Activated naive CD4-positive, alpha-beta T cell (primary cell): Measurements from ENCODE around the gene DCK.
"Not testable (repeated sequence)": the region's sequence is repeated elsewhere in the genome, so short reads cannot be mapped to it uniquely, and the experiment has no call there.

ENCODE experiments used
- DNase-seq, 4 experiments: peaks; one replicate each; lab custom pipeline; 2025; lab: John Stamatoyannopoulos, UW

Gene DCK

DNA sequence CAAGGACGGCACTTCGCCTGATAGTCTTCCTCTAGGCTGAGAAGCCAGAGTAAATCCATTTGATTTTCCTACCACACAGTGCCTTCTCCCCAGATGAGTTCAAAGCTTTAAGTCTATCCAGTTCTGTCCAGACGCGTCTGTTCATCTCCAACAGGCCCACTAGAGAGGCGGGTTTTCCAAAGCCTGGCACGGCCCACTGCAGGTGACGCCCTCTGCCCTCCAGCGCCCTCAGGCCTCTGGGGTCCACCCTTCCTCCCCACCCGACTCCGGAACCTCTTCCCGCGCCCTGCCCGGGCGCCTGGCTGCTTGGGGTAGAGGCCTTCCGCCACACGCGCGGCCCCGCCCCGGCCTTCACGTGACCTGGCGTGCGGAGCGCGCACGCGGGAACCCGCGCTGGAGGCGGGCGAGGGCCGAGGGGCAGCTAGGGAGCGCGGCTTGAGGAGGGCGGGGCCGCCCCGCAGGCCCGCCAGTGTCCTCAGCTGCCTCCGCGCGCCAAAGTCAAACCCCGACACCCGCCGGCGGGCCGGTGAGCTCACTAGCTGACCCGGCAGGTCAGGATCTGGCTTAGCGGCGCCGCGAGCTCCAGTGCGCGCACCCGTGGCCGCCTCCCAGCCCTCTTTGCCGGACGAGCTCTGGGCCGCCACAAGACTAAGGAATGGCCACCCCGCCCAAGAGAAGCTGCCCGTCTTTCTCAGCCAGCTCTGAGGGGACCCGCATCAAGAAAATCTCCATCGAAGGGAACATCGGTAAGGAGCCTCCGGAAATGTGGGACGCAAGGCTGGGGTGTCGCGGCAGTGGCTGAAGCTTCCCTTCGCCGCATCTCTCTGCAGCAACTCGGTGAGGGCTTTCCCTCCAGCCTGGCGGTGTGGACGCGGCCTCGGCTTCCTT lies at the start of gene DCK:
Gene DCK, plus strand, starts transcription at position 469 of the 888 bp plus-strand sequence. Its CDS starts 187 bp downstream, at position 656.
- peak; percentile 57 to 77 (median 64) for DNase-seq

DNA sequence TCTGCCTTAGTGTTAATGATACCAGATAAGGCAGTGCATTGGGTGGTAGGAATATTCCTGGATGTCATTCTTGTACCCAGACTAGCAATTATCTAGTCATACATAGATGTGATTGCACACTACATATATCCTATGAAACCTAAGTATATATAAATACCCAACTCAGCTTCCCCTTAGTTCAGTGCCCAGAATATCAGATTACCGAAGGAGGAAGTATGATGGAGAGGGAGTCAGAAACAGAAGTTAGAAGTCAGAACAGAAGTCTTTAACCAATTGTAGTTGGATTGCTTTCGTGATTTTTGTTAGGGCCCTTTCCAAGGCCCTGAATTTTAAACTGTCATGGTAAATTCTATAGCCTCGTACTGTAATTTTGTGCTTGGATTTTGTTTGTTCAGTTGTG lies 48.4 kb upstream of the DCK start:
- DNase-seq = no peak

GRCh38 chr4:70945452-70946055 lies 47.9 kb upstream of the DCK start:
- DNase-seq = no peak

- DNase-seq = no peak
Measured at GRCh38 chr4:70946939-70947338, 46.5 kb upstream of the DCK start.

DNA sequence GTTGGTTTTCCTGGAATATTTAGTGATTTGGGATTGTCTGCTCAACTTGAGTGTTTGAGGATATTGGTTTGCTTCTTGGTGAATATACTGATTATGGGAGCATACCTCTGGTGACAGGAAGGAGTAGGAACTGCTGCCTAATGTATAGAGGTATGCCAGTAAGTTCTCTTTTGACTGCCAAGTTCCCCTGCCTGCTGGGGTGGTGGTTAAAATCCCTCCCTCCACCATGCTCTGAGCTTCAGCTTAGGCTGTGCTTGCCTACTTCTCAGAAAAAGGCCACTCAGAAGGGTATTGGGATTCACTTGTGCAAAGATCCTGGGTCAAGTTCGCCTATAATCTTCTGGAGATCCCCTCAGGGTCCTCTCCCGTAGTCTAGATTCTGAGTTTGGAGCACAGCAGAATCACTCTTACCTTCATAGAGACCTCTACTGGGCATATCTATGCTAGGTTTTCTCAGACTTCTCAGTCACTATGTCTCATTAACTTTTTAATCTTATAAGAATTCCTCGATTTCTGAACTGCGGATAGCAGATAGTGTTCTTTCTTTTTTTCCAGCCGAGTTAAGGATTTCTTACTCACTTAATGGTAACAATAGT lies 44.7 kb upstream of the DCK start:
- DNase-seq = no peak

GRCh38 chr4:70954032-70954431 lies 39.4 kb upstream of the DCK start:
- no peak for DNase-seq

- no peak for DNase-seq
Measured at GRCh38 chr4:70956549-70957210, 36.8 kb upstream of the DCK start.

- no peak for DNase-seq
Measured at GRCh38 chr4:70958681-70959080, 34.8 kb upstream of the DCK start.

GRCh38 chr4:70969076-70969475 lies 24.4 kb upstream of the DCK start:
- DNase-seq = no peak

GRCh38 chr4:70976252-70976651 lies 17.2 kb upstream of the DCK start:
- no peak for DNase-seq

GRCh38 chr4:70979445-70980008 lies 13.9 kb upstream of the DCK start:
- DNase-seq = no peak

DNA sequence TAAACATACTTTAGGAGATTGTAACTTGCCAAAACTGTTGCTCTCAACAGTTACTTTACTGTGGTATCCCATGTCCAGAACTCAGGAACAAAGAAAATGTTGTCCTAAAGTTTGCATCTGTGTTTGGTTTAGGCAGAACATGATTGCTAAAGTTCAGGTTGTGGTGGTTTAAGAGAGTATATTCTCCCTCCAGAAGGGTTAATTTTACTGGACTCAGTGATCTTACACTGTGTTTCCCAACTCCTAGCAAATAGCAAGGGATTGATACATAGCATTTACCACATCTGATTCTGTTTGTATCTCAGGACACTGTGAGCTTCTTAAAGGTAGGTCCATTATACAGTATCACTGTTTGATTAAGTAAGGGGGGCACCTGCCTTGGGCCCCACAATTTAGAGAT lies 13.3 kb upstream of the DCK start:
- DNase-seq = no peak

DNA sequence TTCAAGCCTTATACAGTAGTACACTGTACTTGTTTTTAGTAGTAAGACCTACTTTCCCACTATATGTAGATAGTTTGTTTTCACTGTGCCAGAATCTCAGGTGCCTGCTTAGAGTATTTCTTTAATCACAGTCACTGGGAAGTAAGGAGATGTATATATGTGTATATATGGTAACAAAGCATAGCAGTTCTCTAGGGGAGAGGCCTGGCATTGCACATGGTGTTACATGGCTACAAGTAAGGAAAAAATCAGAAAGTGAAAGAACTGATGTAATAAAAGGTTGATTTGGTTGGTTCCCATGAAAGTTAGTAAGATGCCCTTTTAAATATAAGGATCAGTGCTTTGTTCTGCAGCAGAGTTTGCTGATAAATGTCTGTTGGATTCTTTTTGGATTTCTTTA lies 9.3 kb upstream of the DCK start:
- DNase-seq = no peak

DNA sequence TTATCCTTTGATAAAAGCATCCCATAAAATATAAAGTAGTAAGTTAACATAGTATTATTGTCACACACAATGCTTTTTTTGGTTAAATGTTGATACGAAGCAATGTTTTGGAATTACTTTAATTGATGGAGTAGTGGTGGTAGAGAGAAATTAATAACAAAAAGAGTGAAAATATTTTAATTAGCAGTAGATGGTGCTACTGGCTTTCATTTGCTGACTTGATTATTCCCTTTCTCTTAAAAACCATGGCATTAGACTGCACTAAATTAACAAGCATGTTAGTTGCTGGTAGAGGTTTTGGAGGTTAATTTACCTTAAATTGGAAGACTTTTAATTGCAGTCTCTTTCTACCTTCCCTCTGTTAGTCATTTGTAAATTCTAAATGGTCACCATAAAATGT lies 8.9 kb upstream of the DCK start:
- DNase-seq = no peak

DNA sequence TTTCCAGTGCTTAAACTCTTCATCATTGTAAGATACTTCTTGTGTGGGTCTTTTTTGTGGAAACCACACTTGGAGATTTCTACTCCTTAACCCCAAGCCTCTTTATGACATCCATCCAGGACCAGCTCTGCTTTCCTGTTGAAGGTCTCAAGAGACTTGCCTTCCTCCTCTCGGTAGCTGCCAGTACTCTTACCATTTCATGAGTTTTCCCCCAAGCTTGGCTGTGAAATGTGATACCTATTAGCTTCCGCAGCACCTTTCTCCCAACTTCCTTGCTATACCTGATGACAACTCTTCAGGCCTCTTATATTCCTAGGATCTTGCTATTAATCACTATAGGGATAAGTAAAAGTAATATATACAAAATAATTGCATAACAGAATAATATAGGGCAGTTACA lies 1.9 kb upstream of the DCK start:
- no peak for DNase-seq

- no peak for DNase-seq
Measured at GRCh38 chr4:70992391-70992881, 1.0 kb upstream of the DCK start.

DNA sequence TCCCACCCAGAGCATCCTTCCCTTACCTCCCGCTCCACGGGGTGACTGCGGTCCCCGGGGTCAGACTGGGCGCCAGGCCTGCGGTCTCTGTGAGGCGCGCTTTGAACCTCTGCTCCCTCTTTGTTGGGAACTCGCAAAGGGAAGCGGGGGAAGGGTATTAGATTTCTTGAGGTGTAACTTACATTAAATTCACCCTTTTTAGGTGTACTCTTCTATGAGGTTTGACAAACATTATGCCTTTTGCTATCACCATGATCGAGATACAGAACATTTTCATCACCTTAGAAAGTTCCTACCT lies 569 bp downstream of the DCK start:
- DNase-seq = no peak

DNA sequence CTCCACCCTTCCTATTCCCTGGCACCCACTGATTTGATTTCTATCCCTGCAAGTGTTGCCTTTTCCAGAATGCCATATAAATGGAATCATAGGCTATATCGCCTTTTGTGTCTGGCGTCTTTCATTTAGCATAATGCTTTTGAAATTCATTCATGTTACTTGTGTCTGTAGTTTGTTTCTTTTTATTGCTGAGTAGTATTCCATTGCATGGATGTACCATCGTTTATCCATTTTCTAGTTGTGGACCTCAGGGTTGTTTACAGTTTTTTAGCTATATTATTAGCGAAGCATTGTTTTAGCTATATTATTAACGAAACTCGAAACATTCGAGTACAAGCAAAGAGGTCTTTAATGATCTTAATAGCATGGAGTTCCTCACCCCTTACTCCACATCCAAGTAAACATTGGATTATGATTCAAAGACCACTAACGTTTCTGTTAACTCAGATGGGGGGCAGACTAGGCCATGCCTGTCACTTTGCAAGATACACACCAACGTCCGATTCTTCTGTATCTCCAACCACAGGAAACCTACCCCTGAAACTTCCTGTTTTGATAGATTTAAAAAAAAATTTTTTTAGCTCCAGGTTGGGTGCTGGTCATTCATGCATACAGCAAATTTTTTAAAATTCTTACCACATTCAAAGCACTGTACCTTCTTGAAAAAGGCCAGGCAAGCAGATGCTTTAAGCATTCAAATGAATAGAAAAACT lies 1.1 kb downstream of the DCK start:
- no peak for DNase-seq

DNA sequence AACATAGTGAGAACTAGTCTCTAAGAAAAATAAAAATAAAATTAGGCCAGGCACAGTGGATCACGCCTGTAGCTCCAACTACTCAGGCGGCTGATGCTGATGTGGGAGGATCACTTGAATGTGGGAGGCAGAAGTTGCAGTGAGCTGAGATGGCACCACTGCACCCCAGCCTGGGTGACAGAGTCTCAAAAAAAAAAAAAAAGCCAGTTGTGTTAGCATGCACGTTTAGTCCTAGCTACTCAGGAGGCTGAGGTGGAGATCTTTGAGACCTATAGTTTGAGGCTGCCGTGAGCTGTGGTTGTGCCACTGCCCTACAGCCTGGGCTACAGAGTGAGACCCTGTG lies 2.5 kb downstream of the DCK start:
- DNase-seq = no peak

- no peak for DNase-seq
Measured at GRCh38 chr4:70997036-70997435, 3.6 kb downstream of the DCK start.

GRCh38 chr4:70997546-70997945 lies 4.1 kb downstream of the DCK start:
- no peak for DNase-seq

DNA sequence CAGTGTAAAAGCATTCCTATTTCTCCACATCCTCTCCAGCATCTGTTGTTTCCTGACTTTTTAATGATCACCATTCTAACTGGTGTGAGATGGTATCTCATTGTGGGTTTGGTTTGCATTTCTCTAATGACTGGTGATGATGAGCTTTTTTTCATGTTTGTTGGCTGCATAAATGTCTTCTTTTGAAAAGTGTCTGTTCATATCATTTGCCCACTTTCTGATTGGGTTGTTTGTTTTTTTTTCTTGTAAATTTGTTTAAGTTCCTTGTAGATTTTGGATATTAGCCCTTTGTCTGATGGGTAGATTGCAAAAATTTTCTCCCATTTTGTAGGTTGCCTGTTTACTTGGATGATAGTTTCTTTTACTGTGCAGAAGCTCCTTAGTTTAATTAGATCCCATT lies 6.2 kb downstream of the DCK start:
- not testable (repeated sequence) for DNase-seq
